GM12874 (cell line): ENCODE results near the gene KRTAP19-4.

Experiments used
- CTCF ChIP-seq: IDR thresholded peaks from 2 replicates; pipeline ENCODE4 v1.5.1; 2011; ENCODE audit warnings: low read depth, mild to moderate bottlenecking, control low read depth, low read length, moderate library complexity; ENCODE audit not compliant: insufficient read depth

The KRTAP19-4 gene

GRCh38 chr21:30497065-30497464 is at the start of gene KRTAP19-4:
TSS of gene KRTAP19-4 (minus strand) at chr21:30497165. CDS start at chr21:30497110, 55 bp downstream.
- TF ChIP-seq CTCF = no peak

GRCh38 chr21:30541764-30542163 is 44.8 kb upstream of the KRTAP19-4 start, which contains the start of gene KRTAP19-6:
TSS of gene KRTAP19-6 (minus strand) at chr21:30541864. CDS start at chr21:30541833, 31 bp downstream.
- TF ChIP-seq CTCF = no peak

GRCh38 chr21:30518876-30519275 is 21.9 kb upstream of the KRTAP19-4 start:
- TF ChIP-seq CTCF = no peak

GRCh38 chr21:30515681-30516080 is 18.7 kb upstream of the KRTAP19-4 start:
- no peak for TF ChIP-seq CTCF

GRCh38 chr21:30505621-30506205 is 8.7 kb upstream of the KRTAP19-4 start:
- TF ChIP-seq CTCF = peak; percentile 32; the same call in 1 of the 2 replicates

GRCh38 chr21:30502041-30502440 is 5.1 kb upstream of the KRTAP19-4 start, which contains the start of gene KRTAP19-5:
TSS of gene KRTAP19-5 (minus strand) at chr21:30502141. CDS start at chr21:30502090, 51 bp downstream.
- no peak for TF ChIP-seq CTCF

- no peak for TF ChIP-seq CTCF
These were observed 5.0 kb downstream of the KRTAP19-4 start, which contains the start of gene KRTAP19-3 for GRCh38 chr21:30491963-30492428. TSS of gene KRTAP19-3 (minus strand) at chr21:30492013. CDS start at chr21:30491957, 56 bp downstream.
